A375 (cell line): ENCODE data around the gene GART. TPM values are rescaled to one million over a fixed set of nuclear protein-coding genes. Genes with fewer than 3 reads are reported as not detected.

Experiments
- total RNA-seq: library from RNA; depleted of rRNA; stranded (reverse); fragments of >200 nt; shearing (Covaris generic); gene quantifications from 2 replicates; pipeline ENCODE4 v1.2.3, GENCODE V29; 2014; rRNA removed

Gene GART
- 178 and 202 TPM in 2 replicates for total RNA-seq

DNA sequence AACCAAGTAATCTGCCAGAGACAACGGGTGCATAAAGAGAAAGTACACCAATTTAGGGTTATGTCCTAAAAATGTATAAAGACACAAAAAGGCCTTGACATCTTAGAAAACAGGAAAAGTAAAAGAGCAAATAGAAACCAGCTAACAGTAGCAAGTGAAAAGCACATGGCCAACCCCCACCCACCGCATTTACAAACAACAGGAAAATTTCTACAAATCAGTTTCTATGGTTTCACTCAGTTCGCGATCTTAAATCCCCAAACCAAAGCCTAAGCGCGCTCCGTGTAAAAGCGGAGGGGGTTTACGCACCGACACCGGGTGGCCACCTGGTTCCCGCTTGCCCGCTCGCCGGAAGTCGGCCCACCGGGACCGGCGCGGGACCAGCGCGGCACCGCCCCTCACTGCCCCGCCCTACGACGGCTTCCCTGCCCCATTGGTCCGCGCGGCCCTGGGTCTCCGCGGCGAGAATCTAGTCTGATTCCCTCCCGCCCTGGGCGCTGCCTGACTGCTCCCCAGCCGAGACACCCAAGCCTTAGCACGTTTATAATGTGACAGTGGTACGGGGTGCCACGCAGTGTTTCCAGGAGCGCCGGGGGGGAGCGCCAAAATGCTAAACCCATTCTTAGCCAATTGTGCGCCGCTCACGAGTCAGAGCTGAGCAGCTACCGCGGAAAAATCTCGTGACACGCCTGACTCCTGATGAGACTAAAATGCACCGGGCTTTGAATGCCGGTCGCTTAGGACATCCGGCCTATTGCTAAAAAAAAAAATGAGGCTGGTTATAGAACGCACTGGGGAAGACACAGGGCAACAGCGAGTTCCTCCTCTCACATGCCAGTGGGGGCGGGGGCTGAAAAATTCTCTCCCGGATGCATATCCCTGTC is at the start of gene GART:
Gene GART (minus strand): TSS at position 362 of the 884 bp plus-strand sequence. CDS start 2,802 bp downstream, outside the sequence.

DNA sequence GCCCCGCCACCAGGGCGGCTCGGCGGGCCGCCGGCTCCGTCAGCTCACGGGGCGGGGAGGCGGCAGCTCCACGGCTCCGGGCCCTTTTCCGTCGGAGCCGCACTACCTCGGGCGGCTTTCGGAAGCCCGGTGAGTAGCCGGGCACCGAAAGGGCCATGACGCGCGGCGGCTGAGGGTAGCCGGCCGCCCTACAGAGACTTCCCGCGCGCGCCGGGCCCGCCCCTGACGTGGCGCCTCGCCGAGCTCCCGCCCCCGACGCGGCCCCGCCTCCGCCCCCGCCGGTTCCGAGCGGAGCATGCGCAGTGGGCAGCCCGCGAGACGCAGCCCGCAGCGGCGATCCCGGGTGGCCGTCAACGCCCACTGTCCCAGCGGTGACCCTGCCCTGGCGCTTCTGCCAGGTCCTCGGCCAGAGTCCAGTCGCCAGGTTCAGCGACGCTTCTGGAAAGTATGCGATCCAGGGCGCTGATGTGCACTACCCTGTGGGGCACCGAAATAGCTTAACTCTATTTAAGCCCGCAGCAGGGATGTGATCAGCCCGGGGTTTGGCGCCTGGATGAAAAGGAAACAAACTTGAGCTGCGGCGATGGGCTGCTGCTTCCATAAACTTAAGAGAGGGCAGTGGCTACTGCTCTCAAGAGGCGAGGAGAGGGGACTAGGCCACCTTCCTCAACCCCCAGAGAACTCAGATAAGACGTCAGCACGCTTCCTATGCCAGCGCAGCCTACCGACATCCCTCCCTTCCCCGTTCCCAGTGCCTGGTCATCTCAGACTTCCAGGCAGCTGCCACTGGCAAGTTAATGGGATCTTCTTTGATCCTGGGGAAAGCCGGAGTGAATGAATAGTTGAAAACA is 46.8 kb upstream of the GART start, which contains the start of gene DONSON:
Gene DONSON (minus strand): TSS at position 200 of the 851 bp plus-strand sequence. CDS start 43 bp downstream, at position 157.

DNA sequence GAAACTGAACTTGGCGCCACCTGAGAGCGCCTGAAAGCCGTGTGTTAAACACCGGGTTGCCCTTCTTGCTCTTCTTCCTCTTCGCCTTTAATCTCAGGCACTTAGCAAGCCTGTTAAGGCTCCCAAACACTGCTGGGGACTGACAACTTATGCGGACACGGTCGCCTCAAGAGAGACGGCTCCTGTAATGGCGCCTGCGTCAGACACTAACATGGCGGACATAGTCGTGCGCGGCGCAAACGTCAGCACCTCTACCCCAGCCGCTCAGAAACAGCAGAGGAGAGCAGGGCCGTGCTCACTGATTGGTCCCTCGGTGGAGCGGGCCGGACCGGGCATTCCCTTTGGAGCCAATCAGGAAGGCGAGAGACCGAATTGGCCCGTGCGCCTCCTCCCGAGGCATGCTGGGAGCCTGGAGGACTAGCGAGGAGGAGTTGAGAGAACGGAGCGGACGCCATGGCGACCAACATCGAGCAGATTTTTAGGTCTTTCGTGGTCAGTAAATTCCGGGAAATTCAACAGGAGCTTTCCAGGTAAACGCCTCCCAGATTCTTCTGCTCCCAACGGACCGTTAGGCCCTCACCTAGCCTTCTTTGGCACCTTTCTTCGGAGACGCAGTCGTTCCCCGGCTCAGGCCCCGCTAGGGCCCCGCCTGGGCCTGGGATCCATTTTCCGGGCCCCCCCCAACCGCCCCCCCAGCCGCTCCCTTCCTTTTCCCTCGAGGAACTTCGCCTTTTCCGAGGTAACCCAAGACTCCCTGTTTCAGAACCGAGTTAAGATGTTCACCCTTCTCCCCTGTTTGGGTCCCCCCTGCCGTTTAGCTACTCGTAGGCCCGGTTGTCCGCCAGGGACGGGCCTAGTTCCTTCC is 955 bp upstream of the GART start, which contains the start of gene SON:
Gene SON (plus strand): TSS at position 399 of the 865 bp plus-strand sequence. CDS start 55 bp downstream, at position 454.

DNA sequence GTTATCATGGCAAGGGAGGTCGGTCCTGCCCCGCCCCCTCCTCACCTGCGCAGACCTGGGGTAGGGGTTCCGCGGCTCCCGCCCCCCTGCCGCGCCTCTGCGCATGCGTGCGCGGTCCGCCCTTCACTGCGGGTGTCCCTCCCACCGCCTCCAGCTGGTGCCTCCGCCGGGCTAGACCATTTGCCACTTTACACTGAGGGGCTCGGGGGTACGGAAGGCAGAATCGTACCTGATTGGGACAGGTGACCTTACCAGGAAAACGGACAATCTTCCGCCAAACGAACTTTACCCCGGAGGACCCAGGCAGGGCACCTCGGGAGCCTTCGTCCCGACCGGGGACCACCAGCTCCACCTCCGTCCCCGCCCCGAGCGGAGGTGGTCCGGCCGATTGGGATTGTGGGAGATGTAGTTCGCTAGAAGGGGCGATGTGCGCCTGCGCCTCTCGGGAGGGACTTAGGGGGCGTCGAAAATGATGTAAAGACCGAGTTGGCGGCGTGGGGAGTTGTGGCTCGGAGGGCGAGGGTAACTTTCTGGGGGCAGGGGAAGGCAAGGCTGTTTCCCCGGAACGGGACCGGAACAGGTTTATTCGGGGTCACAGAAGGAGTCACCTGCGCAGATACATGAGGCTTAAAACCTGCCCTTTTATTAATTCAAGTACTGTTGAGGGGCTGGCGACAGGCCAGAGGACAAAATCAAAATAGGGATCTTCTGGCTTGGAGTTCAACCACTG is 50.4 kb downstream of the GART start, which contains the start of gene DNAJC28:
Gene DNAJC28 (minus strand): TSS at position 344 of the 730 bp plus-strand sequence. CDS start 2,323 bp downstream, outside the sequence.

DNA sequence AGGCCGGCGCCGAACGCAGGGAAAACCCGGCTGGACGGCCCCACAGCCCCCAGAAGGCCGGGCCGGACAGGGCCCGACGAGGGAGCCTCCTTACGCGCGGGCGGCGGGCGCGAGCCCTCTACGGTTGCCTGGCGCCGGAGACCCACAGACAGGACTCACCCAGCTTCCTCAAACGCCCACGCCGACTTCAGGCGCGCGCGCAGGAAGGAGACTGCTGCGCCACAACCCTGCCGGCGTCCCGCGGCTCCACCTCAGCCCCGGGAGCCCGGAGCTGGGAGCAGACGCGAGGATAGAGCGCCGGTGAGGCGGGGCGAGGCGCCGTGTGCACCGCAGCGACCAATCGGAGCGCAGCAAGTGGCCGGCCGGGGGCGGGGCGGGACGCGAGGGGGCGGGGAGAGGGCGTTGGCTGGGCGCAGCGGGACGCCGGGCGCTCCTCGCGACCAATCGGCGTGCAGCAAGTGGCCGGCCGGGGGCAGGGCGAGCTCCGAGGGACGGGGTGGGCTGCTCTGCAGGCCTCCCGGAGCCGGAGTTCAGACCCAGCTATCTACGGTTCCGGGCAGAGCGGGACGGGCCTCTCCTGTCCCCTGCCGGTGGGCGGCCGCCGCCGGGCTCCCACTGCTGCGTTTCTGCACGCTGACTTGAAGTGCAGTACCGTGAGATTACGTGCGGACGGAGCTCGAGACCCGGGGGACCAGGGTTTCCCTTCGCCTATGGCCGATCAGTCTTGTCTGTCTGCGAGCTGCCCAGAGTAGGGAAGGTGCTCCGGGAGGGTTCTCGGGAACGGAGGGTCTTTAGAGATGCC is 62.0 kb downstream of the GART start, which contains the start of gene TMEM50B:
Gene TMEM50B (minus strand): TSS at position 296 of the 802 bp plus-strand sequence. CDS start 11,089 bp downstream, outside the sequence.

Other genes starting within 250 kb of the GART start
- 11.8 and 19.2 TPM in 2 replicates for gene IFNAR1, start 217.1 kb downstream of the GART start, total RNA-seq
- 37.4 and 39.2 TPM in 2 replicates for gene IFNGR2, start 138.7 kb downstream of the GART start, total RNA-seq
- 9.3 and 10.0 TPM in 2 replicates for gene TMEM50B, start 62.1 kb downstream of the GART start, total RNA-seq
- 0.11 and 0.37 TPM in 2 replicates for gene DNAJC28, start 50.4 kb downstream of the GART start, total RNA-seq
- 138 and 198 TPM in 2 replicates for gene SON, start 921 bp upstream of the GART start, total RNA-seq
- 23.6 and 30.6 TPM in 2 replicates for gene DONSON, start 46.6 kb upstream of the GART start, total RNA-seq
- gene CRYZL1, start 99.6 kb upstream of the GART start, total RNA-seq: 16.3 and 22.7 TPM in 2 replicates
- gene ITSN1, start 100.4 kb upstream of the GART start, total RNA-seq: 16.8 and 18.7 TPM in 2 replicates